Measurements from ENCODE around the gene ARID5B. TPM values are rescaled to one million over a fixed set of nuclear protein-coding genes. Genes with fewer than 3 reads are reported as not detected.

Gene ARID5B
- total RNA-seq, 1 donor from 2014 or later: 29.8 TPM

GRCh38 chr10:61907587-61907986 is 6.1 kb downstream of the ARID5B start:
- no peak for ATAC-seq
- no peaks in the 10 kb centered on the region for H3K9me3 ChIP-seq
- DNase-seq: no peak
- H3K4me1 ChIP-seq: peaks cover 24% of the 10 kb centered on the region
- H3K27me3 ChIP-seq (ENCODE audit: low read depth): no peaks in the 10 kb centered on the region
- no peak overlapping the region for H3K27ac ChIP-seq
- no peak overlapping the region for H3K4me3 ChIP-seq
- H3K36me3 ChIP-seq: no peaks in the 10 kb centered on the region
- intact Hi-C loops (cut with DNase I): loop anchor here (10.0 kb wide), 1 partner anchor 337 kb away; no protein-coding TSS in a partner anchor
- TF ChIP-seq CTCF (IDR thresholded peaks at IDR 0.05): no peak

- intact Hi-C loops (cut with DNase I): no loop called here
- no peak for TF ChIP-seq CTCF (IDR thresholded peaks at IDR 0.05)
- no peak for DNase-seq
- H3K4me1 ChIP-seq: peaks cover 10% of the 10 kb centered on the region
- no peak overlapping the region for H3K27ac ChIP-seq
- H3K27me3 ChIP-seq (ENCODE audit: low read depth): no peaks in the 10 kb centered on the region
- H3K4me3 ChIP-seq: no peak overlapping the region
- H3K36me3 ChIP-seq: no peaks in the 10 kb centered on the region
- ATAC-seq: no peak
- H3K9me3 ChIP-seq: no peaks in the 10 kb centered on the region
Observed at GRCh38 chr10:61910226-61910805, 8.8 kb downstream of the ARID5B start.

- intact Hi-C loops (cut with DNase I): no loop called here
- no peaks in the 10 kb centered on the region for H3K27me3 ChIP-seq (ENCODE audit: low read depth)
- H3K4me1 ChIP-seq: peaks cover 4% of the 10 kb centered on the region
- DNase-seq: no peak
- no peak for ATAC-seq
- H3K36me3 ChIP-seq: no peaks in the 10 kb centered on the region
- no peaks in the 10 kb centered on the region for H3K9me3 ChIP-seq
- TF ChIP-seq CTCF (IDR thresholded peaks at IDR 0.05): no peak
- no peak overlapping the region for H3K4me3 ChIP-seq
- H3K27ac ChIP-seq: no peak overlapping the region
Observed at GRCh38 chr10:61910894-61911293, 9.4 kb downstream of the ARID5B start.

- Histone ChIP-seq H3K9me3 (no peaks in the 10 kb centered on the region), H3K36me3 (no peaks in the 10 kb centered on the region), H3K27me3 (ENCODE audit: low read depth) (no peaks in the 10 kb centered on the region), H3K4me1 (no peaks in the 10 kb centered on the region), H3K4me3 (no peak overlapping the region), H3K27ac (no peak overlapping the region)
- DNase-seq (no peak), ATAC-seq (no peak)
- intact Hi-C loops (cut with DNase I): no loop called here
- no peak for TF ChIP-seq CTCF (IDR thresholded peaks at IDR 0.05)
Observed at GRCh38 chr10:61911425-61911824, 9.9 kb downstream of the ARID5B start.

- no peak overlapping the region for H3K4me3 ChIP-seq
- no peaks in the 10 kb centered on the region for H3K4me1 ChIP-seq
- no peak for TF ChIP-seq CTCF (IDR thresholded peaks at IDR 0.05)
- H3K27ac ChIP-seq: no peak overlapping the region
- H3K27me3 ChIP-seq (ENCODE audit: low read depth): no peaks in the 10 kb centered on the region
- ATAC-seq: no peak
- DNase-seq: no peak
- intact Hi-C loops (cut with DNase I): no loop called here
- H3K9me3 ChIP-seq: peaks cover 6% of the 10 kb centered on the region
- no peaks in the 10 kb centered on the region for H3K36me3 ChIP-seq
Observed at GRCh38 chr10:61912981-61913380, 11.5 kb downstream of the ARID5B start.
